ENCODE measurements around the gene SPRED2. TPM values are rescaled to one million over a fixed set of nuclear protein-coding genes. Genes with fewer than 3 reads are reported as not detected.

SPRED2 gene
- total and polyA plus RNA-seq, 2 of the 8 experiments (the other 6 are each of a cell fraction or from before 2014, with no cell fraction given): 15.3 to 22.5 TPM

DNA sequence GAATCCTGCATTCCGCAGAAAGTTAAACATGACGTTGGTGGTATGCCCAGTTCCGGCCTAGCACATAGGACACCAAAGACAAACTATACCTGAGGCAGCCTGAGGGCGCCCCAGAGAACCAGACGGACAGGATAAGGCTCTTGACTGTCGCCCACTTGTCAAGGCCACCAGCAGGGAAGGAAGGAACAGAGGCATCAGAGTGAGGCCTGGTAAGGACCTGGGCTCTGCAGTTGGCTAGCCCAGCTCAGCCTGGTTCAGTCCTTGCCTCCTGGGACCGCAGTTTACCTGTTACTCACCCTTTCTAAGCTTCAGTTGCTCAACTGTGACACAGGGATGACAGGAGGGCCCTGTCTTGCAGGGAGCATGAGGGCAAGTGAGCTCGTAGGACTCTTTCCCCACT is 122.7 kb downstream of the SPRED2 start (continued):
- TF ChIP-seq, protein P1, sequence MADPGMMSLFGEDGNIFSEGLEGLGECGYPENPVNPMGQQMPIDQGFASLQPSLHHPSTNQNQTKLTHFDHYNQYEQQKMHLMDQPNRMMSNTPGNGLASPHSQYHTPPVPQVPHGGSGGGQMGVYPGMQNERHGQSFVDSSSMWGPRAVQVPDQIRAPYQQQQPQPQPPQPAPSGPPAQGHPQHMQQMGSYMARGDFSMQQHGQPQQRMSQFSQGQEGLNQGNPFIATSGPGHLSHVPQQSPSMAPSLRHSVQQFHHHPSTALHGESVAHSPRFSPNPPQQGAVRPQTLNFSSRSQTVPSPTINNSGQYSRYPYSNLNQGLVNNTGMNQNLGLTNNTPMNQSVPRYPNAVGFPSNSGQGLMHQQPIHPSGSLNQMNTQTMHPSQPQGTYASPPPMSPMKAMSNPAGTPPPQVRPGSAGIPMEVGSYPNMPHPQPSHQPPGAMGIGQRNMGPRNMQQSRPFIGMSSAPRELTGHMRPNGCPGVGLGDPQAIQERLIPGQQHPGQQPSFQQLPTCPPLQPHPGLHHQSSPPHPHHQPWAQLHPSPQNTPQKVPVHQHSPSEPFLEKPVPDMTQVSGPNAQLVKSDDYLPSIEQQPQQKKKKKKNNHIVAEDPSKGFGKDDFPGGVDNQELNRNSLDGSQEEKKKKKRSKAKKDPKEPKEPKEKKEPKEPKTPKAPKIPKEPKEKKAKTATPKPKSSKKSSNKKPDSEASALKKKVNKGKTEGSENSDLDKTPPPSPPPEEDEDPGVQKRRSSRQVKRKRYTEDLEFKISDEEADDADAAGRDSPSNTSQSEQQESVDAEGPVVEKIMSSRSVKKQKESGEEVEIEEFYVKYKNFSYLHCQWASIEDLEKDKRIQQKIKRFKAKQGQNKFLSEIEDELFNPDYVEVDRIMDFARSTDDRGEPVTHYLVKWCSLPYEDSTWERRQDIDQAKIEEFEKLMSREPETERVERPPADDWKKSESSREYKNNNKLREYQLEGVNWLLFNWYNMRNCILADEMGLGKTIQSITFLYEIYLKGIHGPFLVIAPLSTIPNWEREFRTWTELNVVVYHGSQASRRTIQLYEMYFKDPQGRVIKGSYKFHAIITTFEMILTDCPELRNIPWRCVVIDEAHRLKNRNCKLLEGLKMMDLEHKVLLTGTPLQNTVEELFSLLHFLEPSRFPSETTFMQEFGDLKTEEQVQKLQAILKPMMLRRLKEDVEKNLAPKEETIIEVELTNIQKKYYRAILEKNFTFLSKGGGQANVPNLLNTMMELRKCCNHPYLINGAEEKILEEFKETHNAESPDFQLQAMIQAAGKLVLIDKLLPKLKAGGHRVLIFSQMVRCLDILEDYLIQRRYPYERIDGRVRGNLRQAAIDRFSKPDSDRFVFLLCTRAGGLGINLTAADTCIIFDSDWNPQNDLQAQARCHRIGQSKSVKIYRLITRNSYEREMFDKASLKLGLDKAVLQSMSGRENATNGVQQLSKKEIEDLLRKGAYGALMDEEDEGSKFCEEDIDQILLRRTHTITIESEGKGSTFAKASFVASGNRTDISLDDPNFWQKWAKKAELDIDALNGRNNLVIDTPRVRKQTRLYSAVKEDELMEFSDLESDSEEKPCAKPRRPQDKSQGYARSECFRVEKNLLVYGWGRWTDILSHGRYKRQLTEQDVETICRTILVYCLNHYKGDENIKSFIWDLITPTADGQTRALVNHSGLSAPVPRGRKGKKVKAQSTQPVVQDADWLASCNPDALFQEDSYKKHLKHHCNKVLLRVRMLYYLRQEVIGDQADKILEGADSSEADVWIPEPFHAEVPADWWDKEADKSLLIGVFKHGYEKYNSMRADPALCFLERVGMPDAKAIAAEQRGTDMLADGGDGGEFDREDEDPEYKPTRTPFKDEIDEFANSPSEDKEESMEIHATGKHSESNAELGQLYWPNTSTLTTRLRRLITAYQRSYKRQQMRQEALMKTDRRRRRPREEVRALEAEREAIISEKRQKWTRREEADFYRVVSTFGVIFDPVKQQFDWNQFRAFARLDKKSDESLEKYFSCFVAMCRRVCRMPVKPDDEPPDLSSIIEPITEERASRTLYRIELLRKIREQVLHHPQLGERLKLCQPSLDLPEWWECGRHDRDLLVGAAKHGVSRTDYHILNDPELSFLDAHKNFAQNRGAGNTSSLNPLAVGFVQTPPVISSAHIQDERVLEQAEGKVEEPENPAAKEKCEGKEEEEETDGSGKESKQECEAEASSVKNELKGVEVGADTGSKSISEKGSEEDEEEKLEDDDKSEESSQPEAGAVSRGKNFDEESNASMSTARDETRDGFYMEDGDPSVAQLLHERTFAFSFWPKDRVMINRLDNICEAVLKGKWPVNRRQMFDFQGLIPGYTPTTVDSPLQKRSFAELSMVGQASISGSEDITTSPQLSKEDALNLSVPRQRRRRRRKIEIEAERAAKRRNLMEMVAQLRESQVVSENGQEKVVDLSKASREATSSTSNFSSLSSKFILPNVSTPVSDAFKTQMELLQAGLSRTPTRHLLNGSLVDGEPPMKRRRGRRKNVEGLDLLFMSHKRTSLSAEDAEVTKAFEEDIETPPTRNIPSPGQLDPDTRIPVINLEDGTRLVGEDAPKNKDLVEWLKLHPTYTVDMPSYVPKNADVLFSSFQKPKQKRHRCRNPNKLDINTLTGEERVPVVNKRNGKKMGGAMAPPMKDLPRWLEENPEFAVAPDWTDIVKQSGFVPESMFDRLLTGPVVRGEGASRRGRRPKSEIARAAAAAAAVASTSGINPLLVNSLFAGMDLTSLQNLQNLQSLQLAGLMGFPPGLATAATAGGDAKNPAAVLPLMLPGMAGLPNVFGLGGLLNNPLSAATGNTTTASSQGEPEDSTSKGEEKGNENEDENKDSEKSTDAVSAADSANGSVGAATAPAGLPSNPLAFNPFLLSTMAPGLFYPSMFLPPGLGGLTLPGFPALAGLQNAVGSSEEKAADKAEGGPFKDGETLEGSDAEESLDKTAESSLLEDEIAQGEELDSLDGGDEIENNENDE (IDR thresholded peaks at IDR 0.05; ENCODE audit: insufficient replicate concordance, low read length): no peak
- no peak for TF ChIP-seq SP4 (IDR thresholded peaks at IDR 0.05; ENCODE audit: low read length)
- TF ChIP-seq SP1 (IDR thresholded peaks at IDR 0.05; ENCODE audit: low read depth, low read length): no peak
- no peak for TF ChIP-seq NANOG (IDR thresholded peaks at IDR 0.05; ENCODE audit: insufficient read depth, low read depth, low read length, poor library complexity, severe bottlenecking)
- no peak for TF ChIP-seq YY1 (IDR thresholded peaks at IDR 0.05; ENCODE audit: low read depth, low read length)
- TF ChIP-seq, protein P2, sequence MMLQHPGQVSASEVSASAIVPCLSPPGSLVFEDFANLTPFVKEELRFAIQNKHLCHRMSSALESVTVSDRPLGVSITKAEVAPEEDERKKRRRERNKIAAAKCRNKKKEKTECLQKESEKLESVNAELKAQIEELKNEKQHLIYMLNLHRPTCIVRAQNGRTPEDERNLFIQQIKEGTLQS (IDR thresholded peaks at IDR 0.05; ENCODE audit: insufficient read depth, low read depth, low read length): no peak

All from H1 (cell line).